Spleen (tissue), 11 donors: ENCODE results near the gene AVPI1. TPM values are rescaled to one million over a fixed set of nuclear protein-coding genes. Genes with fewer than 3 reads are reported as not detected.
A peak's percentile ranks its signal among the peaks of the same experiment; 100 is the strongest.
"Not testable (repeated sequence)": the region's sequence is repeated elsewhere in the genome, so short reads cannot be mapped to it uniquely, and the experiment has no call there.

Experiments used
- DNase-seq: peaks from one replicate; pipeline ENCODE4 v3.0.0-alpha.2; 2020
- H3K27ac ChIP-seq, 8 donors: fragments of 200-600 bp; sonication (generic) in 7 of 8; 1 replicate in 4 of 8; 2 replicates in 4 of 8; pipeline versions ENCODE4 v1.5.0 to v1.8.0; 2016 to 2021; ENCODE audit warnings: inconsistent platforms in 4 of 8, mild to moderate bottlenecking in 4 of 8, moderate library complexity in 1 of 8
- H3K27me3 ChIP-seq, 7 donors: fragments of 200-600 bp; sonication (generic) in 6 of 7; replicated peaks in 1 of 7; 1 replicate in 4 of 7; 2 replicates in 3 of 7; pipeline versions ENCODE4 v1.5.0 to v1.8.0; 2016 to 2021; ENCODE audit warnings: inconsistent platforms in 3 of 7, mild to moderate bottlenecking in 1 of 7
- H3K36me3 ChIP-seq, 6 donors: fragments of 200-600 bp; sonication (generic) in 5 of 6; 1 replicate in 4 of 6; 2 replicates in 2 of 6; pipeline versions ENCODE4 v1.5.0 to v1.8.0; 2016 to 2021; ENCODE audit warnings: inconsistent platforms in 2 of 6
- H3K4me1 ChIP-seq, 6 donors: fragments of 200-600 bp; sonication (generic) in 5 of 6; 1 replicate in 3 of 6; 2 replicates in 3 of 6; pipeline versions ENCODE4 v1.5.0 to v1.8.0; 2016 to 2021; ENCODE audit warnings: inconsistent platforms in 3 of 6
- H3K4me3 ChIP-seq, 8 donors: fragments of 200-600 bp; sonication (generic) in 7 of 8; 1 replicate in 4 of 8; 2 replicates in 4 of 8; pipeline versions ENCODE4 v1.5.0 to v1.8.0; 2016 to 2021; ENCODE audit warnings: inconsistent platforms in 4 of 8, mild to moderate bottlenecking in 4 of 8, moderate library complexity in 2 of 8
- H3K9me3 ChIP-seq, 8 donors: fragments of 200-600 bp; sonication (generic) in 7 of 8; 1 replicate in 4 of 8; 2 replicates in 4 of 8; pipeline versions ENCODE4 v1.5.0 to v1.8.0; 2016 to 2021; ENCODE audit warnings: inconsistent platforms in 4 of 8
- POLR2A ChIP-seq, 3 donors: fragments of 450-650 bp; IDR thresholded peaks; one replicate each; pipeline ENCODE4 v1.5.1; 2017; ENCODE audit warnings: antibody characterized with exemption in 3 of 3, mild to moderate bottlenecking in 1 of 3
- POLR2AphosphoS5 ChIP-seq, 3 donors: sonication (generic); formaldehyde crosslinking; IDR thresholded peaks; one replicate each; pipeline ENCODE4 v1.5.1; 2017; ENCODE audit warnings: antibody characterized with exemption in 3 of 3
- WGBS, 5 donors: extraction: QIAGEN DNeasy Blood & Tissue Kit in 3 of 5; methylation state at CpG; one replicate each; pipeline versions ENCODE4 v1.1.5 to v1.1.7; 2013 to 2018; 5-methylcytosine and 5-hydroxymethylcytosine counted together
- intact Hi-C: fragments of 100-400 bp; cut with DNase I; formaldehyde crosslinking; loops from one replicate; pipeline ENCODE4 v1.15.0; 2023; ENCODE audit warnings: low total_unique reads
- polyA plus RNA-seq, 3 donors: library from polyadenylated mRNA; stranded (reverse); fragments of 200-250 nt; gene quantifications; one replicate each; pipeline ENCODE4 v1.2.1, GENCODE V29; 2013
- total RNA-seq, 7 donors: library from RNA; depleted of rRNA in 3 of 7; stranded (reverse); fragments of >200 nt in 3 of 7; fragmentation: NEBNext Ultra II Directional in 4 of 7; extraction: Animal tissue kit (Norgen Biotek cat#: 25700) in 4 of 7; gene quantifications; one replicate each; pipeline versions ENCODE4 v1.1.0 to v1.2.1, GENCODE V29; 2016 to 2021
- TF ChIP-seq, protein P1 (sequence below), 11 experiments: fragments of 200-600 bp in 7 of 11; fragments of 450-650 bp in 4 of 11; sonication (generic) in 4 of 11; IDR thresholded peaks in 8 of 11; conservative IDR thresholded peaks in 3 of 11; 1 replicate in 7 of 11; 2 replicates in 4 of 11; pipeline versions ENCODE4 v1.4.0 to v1.8.0; 2016 to 2021; ENCODE audit warnings: antibody characterized with exemption in 11 of 11, inconsistent platforms in 4 of 11, mild to moderate bottlenecking in 1 of 11
- donor health status: healthy with polysubstance abuse.
- donor health status: DM: no; HTN: no; CAD: no; lungs with moderate emphysema.
- donor health status: DM: no; HTN: no; CAD: no.
- donor health status: Bipolar disorder and iron deficiency.
- donor health status: healthy.
- donor health status: DM: no; HTN: no; CAD: no.
- donor health status: DM: yes; HTN: yes; CAD: no.

AVPI1 gene
- total and polyA plus RNA-seq, 10 donors: 4.0 to 35.8 (median 14.3) TPM

- DNase-seq: no peak
- TF ChIP-seq, protein P1, sequence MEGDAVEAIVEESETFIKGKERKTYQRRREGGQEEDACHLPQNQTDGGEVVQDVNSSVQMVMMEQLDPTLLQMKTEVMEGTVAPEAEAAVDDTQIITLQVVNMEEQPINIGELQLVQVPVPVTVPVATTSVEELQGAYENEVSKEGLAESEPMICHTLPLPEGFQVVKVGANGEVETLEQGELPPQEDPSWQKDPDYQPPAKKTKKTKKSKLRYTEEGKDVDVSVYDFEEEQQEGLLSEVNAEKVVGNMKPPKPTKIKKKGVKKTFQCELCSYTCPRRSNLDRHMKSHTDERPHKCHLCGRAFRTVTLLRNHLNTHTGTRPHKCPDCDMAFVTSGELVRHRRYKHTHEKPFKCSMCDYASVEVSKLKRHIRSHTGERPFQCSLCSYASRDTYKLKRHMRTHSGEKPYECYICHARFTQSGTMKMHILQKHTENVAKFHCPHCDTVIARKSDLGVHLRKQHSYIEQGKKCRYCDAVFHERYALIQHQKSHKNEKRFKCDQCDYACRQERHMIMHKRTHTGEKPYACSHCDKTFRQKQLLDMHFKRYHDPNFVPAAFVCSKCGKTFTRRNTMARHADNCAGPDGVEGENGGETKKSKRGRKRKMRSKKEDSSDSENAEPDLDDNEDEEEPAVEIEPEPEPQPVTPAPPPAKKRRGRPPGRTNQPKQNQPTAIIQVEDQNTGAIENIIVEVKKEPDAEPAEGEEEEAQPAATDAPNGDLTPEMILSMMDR (IDR thresholded peaks at IDR 0.05 in 8 of 11, conservative IDR thresholded peaks at IDR 0.05 in 3 of 11): no peak
- TF ChIP-seq POLR2A (IDR thresholded peaks at IDR 0.05): no peak
- no peak for TF ChIP-seq POLR2AphosphoS5 (IDR thresholded peaks at IDR 0.05)
- 93 to 98% (median 96%) methylated on average over 4 of the region's 4 CpGs for WGBS, 5 donors
- H3K36me3 ChIP-seq: peaks cover 0 to 33% (median 3%) of the 10 kb centered on the region in 6 donors
- H3K27ac ChIP-seq: no peak overlapping the region
- no peak overlapping the region for H3K4me3 ChIP-seq
- intact Hi-C loops: no loop called here
- H3K4me1 ChIP-seq: peaks cover 24 to 67% (median 43%) of the 10 kb centered on the region in 6 donors
- H3K27me3 ChIP-seq: no peaks in the 10 kb centered on the region
- no peaks in the 10 kb centered on the region for H3K9me3 ChIP-seq
Observed at GRCh38 chr10:97644936-97645335, 42.1 kb downstream of the AVPI1 start.

- no peak for TF ChIP-seq POLR2A (IDR thresholded peaks at IDR 0.05)
- TF ChIP-seq, protein P1 (IDR thresholded peaks at IDR 0.05 in 8 of 11, conservative IDR thresholded peaks at IDR 0.05 in 3 of 11): no peak
- intact Hi-C loops: no loop called here
- WGBS, 5 donors: 92 to 98% (median 96%) methylated on average over 4 of the region's 4 CpGs
- no peak for DNase-seq
- Histone ChIP-seq H3K27ac (no peak overlapping the region), H3K36me3 (peaks cover 0 to 33% (median 3%) of the 10 kb centered on the region in 6 donors), H3K27me3 (no peaks in the 10 kb centered on the region), H3K9me3 (no peaks in the 10 kb centered on the region), H3K4me1 (peaks cover 13 to 56% (median 30%) of the 10 kb centered on the region in 6 donors), H3K4me3 (no peak overlapping the region)
Observed at GRCh38 chr10:97643441-97643985, 43.5 kb downstream of the AVPI1 start.

DNA sequence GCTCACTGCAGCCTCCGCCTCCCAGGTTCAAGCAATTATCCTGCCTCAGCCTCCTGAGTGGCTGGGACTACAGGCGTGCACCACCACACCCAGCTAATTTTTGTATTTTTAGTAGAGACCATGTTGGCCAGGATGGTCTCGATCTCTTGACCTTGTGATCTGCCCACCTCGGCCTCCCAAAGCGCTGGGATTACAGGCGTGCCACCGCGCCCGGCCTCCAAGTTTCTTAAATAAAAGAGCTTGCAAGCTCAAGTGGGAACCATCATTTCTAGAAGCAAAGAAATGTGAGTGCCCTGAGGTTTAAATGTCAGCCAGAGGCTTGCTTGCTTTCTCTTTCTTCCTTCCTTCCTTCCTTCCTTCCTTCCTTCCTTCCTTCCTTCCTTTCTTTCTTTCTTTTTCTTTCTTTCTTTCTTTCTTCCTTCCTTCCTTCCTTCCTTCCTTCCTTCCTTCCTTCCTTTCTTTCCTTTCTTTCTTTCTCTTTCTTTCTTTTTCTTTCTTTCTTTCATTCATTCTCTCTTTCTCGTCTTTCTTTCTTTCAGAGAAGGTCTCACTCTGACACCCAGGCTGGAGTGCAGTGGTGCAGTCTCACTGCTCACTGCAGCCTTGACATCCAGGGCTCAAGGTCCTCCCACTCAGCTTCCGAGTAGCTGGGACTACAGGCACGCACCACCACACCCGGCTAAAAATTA is 44.4 kb downstream of the AVPI1 start:
- WGBS, 5 donors: 86 to 96% (median 91%) methylated on average over 13 of the region's 13 CpGs
- H3K27me3 ChIP-seq, DNase-seq: not testable (repeated sequence)

GRCh38 chr10:97640868-97641811 is 45.9 kb downstream of the AVPI1 start:
- TF ChIP-seq, protein P1 (IDR thresholded peaks at IDR 0.05 in 8 of 11, conservative IDR thresholded peaks at IDR 0.05 in 3 of 11): no peak
- TF ChIP-seq POLR2AphosphoS5 (IDR thresholded peaks at IDR 0.05): peak in 1 of 3 donors; percentile 23
- Histone ChIP-seq H3K4me1 (peaks cover 11 to 38% (median 19%) of the 10 kb centered on the region in 6 donors), H3K36me3 (peaks cover 0 to 26% (median 3%) of the 10 kb centered on the region in 6 donors), H3K9me3 (no peaks in the 10 kb centered on the region), H3K27me3 (no peaks in the 10 kb centered on the region), H3K4me3 (peak overlapping the region; percentile 42 to 95 (median 80)), H3K27ac (peak overlapping the region; percentile 31 to 95 (median 90))
- intact Hi-C loops: no loop called here
- DNase-seq: peak; percentile 85
- WGBS, 5 donors: 2 to 4% (median 2%) methylated on average over 30 to 67 of the region's 67 CpGs

More for the DNA sequence above, 44.4 kb downstream of the AVPI1 start:
- peak overlapping the region in 2 of 8 donors; percentile 89 to 95 for H3K4me3 ChIP-seq
- H3K9me3 ChIP-seq, intact Hi-C loops, H3K27ac ChIP-seq: not testable (repeated sequence)
- H3K4me1 ChIP-seq: peaks cover 11 to 47% (median 24%) of the 10 kb centered on the region in 6 donors
- peaks cover 0 to 33% (median 3%) of the 10 kb centered on the region in 6 donors for H3K36me3 ChIP-seq
